ENCODE results near the gene KRTAP26-1. TPM values are rescaled to one million over a fixed set of nuclear protein-coding genes. Genes with fewer than 3 reads are reported as not detected.

The KRTAP26-1 gene
- total and polyA plus RNA-seq, 5 donors, result not detected

DNA sequence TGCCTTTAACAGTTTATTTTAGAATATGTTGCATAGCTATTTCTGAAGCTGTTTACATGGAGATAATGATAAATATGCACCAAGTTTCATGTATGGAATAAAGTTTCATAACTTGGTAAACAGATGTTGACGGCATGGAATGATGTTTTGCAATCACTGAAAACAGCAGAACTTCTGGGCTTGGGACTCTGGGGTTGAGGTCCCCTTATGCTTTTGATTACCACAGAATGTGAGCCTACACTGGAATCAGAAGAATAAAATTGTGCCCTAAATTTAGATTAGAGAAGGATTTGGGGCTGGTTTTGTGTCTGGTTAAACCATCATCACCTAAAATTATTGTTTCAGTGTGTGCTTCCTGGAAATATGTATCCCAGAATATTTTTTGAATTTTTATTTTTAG lies 48.5 kb downstream of the KRTAP26-1 start:
- Histone ChIP-seq H3K4me3 (ENCODE audit: low read length) (no peak overlapping the region), H3K27ac (ENCODE audit: low read length) (no peak overlapping the region), H3K27me3 (ENCODE audit: control insufficient read depth, insufficient read depth) (no peaks in the 10 kb centered on the region), H3K4me1 (ENCODE audit: control insufficient read depth, insufficient read depth, low read length) (no peaks in the 10 kb centered on the region), H3K9me3 (ENCODE audit: control insufficient read depth, low read length) (no peaks in the 10 kb centered on the region)
- DNase-seq, result no peak
- no peak for ATAC-seq
- intact Hi-C loops (cut with DNase I), result no loop called here
- WGBS, result 72% methylated on average over 1 of the region's 1 CpG

DNA sequence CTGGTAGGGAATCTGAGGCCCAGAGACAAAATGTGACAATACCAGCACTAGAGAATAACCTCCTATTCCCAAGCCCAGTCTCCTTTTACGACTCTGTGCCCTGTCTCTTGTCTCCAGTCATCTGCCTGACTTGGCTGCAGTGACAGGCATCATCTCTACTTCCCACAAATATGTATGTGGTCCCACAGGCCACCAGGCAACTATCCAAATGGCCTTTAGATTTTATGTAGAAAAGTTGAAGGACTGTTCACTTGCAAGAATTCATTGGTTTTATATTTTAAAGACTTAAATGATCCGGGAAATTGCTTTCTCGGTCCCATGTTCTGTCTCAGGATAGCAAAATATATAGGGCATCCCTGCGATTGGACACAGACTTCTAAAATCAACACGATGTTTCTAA lies 49.0 kb downstream of the KRTAP26-1 start:
- no peaks in the 10 kb centered on the region for H3K4me1 ChIP-seq (ENCODE audit: control insufficient read depth, insufficient read depth, low read length)
- DNase-seq, result no peak
- intact Hi-C loops (cut with DNase I), result no loop called here
- ATAC-seq, result no peak
- H3K27me3 ChIP-seq (ENCODE audit: control insufficient read depth, insufficient read depth), result no peaks in the 10 kb centered on the region
- no peaks in the 10 kb centered on the region for H3K9me3 ChIP-seq (ENCODE audit: control insufficient read depth, low read length)
- 66% methylated on average over 5 of the region's 5 CpGs for WGBS
- H3K27ac ChIP-seq (ENCODE audit: low read length), result no peak overlapping the region
- no peak overlapping the region for H3K4me3 ChIP-seq (ENCODE audit: low read length)

DNA sequence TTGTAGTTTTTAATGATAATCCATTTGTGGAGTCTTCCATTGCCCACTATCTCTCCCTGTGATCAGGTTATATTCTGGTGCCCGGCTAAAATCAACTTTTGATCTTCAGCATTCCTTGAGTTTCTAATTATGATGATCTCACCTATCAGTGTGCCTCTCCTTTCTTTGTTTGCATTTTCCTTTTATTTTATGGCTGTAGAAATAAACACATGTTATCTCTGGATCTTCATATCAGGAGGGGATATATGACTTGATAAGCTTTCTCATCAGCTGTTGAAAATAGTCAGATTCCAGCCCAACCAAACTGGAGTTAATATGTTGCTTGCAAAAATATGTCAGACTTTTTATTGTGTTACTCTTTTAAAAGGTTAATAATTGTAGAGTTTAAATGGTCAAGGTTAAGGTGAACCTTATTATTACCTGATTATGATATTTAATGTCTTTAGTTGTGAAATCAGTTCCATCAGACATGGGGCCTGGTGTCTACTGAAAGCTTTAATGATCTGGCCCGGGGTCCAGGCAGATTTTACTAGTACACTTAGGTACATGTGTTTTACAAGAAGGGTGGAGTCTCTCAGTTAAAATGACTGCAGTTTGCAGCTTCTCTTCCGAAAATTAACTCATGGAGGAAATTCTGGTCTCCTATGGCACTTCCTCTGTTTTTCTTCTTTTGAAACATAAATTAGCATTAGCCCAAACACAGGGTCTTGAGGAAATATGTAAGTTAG lies 50.1 kb downstream of the KRTAP26-1 start:
- Histone ChIP-seq H3K4me3 (ENCODE audit: low read length) (no peak overlapping the region), H3K4me1 (ENCODE audit: control insufficient read depth, insufficient read depth, low read length) (no peaks in the 10 kb centered on the region), H3K27me3 (ENCODE audit: control insufficient read depth, insufficient read depth) (no peaks in the 10 kb centered on the region), H3K9me3 (ENCODE audit: control insufficient read depth, low read length) (no peaks in the 10 kb centered on the region), H3K27ac (ENCODE audit: low read length) (no peak overlapping the region)
- WGBS, result 68% methylated on average over 3 of the region's 3 CpGs
- intact Hi-C loops (cut with DNase I), result no loop called here
- ATAC-seq (no peak), DNase-seq (no peak)

Other genes starting within 250 kb of the KRTAP26-1 start
- not detected for gene CLDN17, start 153.5 kb downstream of the KRTAP26-1 start, total RNA-seq
- not detected for gene CLDN17, start 153.5 kb downstream of the KRTAP26-1 start, polyA plus RNA-seq
- not detected for gene CLDN8, start 104.2 kb downstream of the KRTAP26-1 start, total RNA-seq
- gene CLDN8, start 104.2 kb downstream of the KRTAP26-1 start, polyA plus RNA-seq, result not detected
- gene KRTAP24-1, start 37.4 kb downstream of the KRTAP26-1 start, total RNA-seq, result not detected
- gene KRTAP24-1, start 37.4 kb downstream of the KRTAP26-1 start, polyA plus RNA-seq, result not detected
- not detected for gene KRTAP25-1, start 30.8 kb downstream of the KRTAP26-1 start, total RNA-seq
- not detected for gene KRTAP25-1, start 30.8 kb downstream of the KRTAP26-1 start, polyA plus RNA-seq
- not detected for gene KRTAP27-1, start 17.4 kb upstream of the KRTAP26-1 start, total RNA-seq
- gene KRTAP27-1, start 17.4 kb upstream of the KRTAP26-1 start, polyA plus RNA-seq, result not detected
- not detected for gene KRTAP23-1, start 28.3 kb upstream of the KRTAP26-1 start, total RNA-seq
- gene KRTAP23-1, start 28.3 kb upstream of the KRTAP26-1 start, polyA plus RNA-seq, result not detected
- not detected for gene KRTAP13-2, start 52.0 kb upstream of the KRTAP26-1 start, total RNA-seq
- not detected for gene KRTAP13-2, start 52.0 kb upstream of the KRTAP26-1 start, polyA plus RNA-seq
- not detected for gene KRTAP13-1, start 75.7 kb upstream of the KRTAP26-1 start, total RNA-seq
- gene KRTAP13-1, start 75.7 kb upstream of the KRTAP26-1 start, polyA plus RNA-seq, result not detected
- not detected for gene KRTAP13-3, start 105.6 kb upstream of the KRTAP26-1 start, total RNA-seq
- not detected for gene KRTAP13-3, start 105.6 kb upstream of the KRTAP26-1 start, polyA plus RNA-seq
- not detected for gene KRTAP13-4, start 109.9 kb upstream of the KRTAP26-1 start, total RNA-seq
- gene KRTAP13-4, start 109.9 kb upstream of the KRTAP26-1 start, polyA plus RNA-seq, result not detected
- gene KRTAP15-1, start 120.0 kb upstream of the KRTAP26-1 start, total RNA-seq, result not detected
- gene KRTAP15-1, start 120.0 kb upstream of the KRTAP26-1 start, polyA plus RNA-seq, result not detected
- not detected for gene KRTAP19-1, start 160.1 kb upstream of the KRTAP26-1 start, total RNA-seq
- not detected for gene KRTAP19-1, start 160.1 kb upstream of the KRTAP26-1 start, polyA plus RNA-seq
- not detected for gene KRTAP19-2, start 167.1 kb upstream of the KRTAP26-1 start, total RNA-seq
- not detected for gene KRTAP19-2, start 167.1 kb upstream of the KRTAP26-1 start, polyA plus RNA-seq
- gene KRTAP19-3, start 171.7 kb upstream of the KRTAP26-1 start, total RNA-seq, result not detected
- gene KRTAP19-3, start 171.7 kb upstream of the KRTAP26-1 start, polyA plus RNA-seq, result not detected
- not detected for gene KRTAP19-4, start 176.8 kb upstream of the KRTAP26-1 start, total RNA-seq
- not detected for gene KRTAP19-4, start 176.8 kb upstream of the KRTAP26-1 start, polyA plus RNA-seq
- gene KRTAP19-5, start 181.8 kb upstream of the KRTAP26-1 start, total RNA-seq, result not detected
- gene KRTAP19-5, start 181.8 kb upstream of the KRTAP26-1 start, polyA plus RNA-seq, result not detected
- gene KRTAP19-6, start 221.5 kb upstream of the KRTAP26-1 start, total RNA-seq, result not detected
- gene KRTAP19-6, start 221.5 kb upstream of the KRTAP26-1 start, polyA plus RNA-seq, result not detected
- gene KRTAP19-7, start 241.0 kb upstream of the KRTAP26-1 start, total RNA-seq, result not detected
- 0.52 TPM for gene KRTAP19-7, start 241.0 kb upstream of the KRTAP26-1 start, polyA plus RNA-seq

All from right cardiac atrium (tissue), 5 donors.